GM12801 (cell line): Measurements from ENCODE around the gene DOK6.

Source experiments
- TF ChIP-seq, protein P1 (sequence below): IDR thresholded peaks from one replicate; pipeline ENCODE4 v1.5.1; 2011; ENCODE audit warnings: control low read depth; ENCODE audit not compliant: insufficient read length; ENCODE audit errors: extremely low read depth

Gene DOK6

DNA sequence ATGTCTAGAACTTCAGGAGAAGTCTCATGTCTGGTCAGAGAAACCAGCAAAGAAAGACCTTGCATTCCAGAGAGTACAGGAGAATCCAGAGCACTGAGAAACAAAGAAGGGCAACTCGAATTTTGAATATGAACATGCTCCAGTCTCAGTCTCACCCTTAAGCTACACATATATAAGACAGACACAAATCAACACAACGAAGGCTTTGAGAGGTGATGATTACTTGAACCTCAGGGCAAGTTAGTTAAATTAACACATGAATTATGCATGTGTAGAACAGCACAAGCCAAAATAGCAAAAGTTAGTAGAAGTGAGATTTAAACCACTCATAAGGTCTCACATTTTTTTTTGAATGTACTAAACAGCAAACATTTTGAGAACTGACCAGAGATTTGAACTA lies 29.0 kb upstream of the DOK6 start:
- TF ChIP-seq, protein P1, sequence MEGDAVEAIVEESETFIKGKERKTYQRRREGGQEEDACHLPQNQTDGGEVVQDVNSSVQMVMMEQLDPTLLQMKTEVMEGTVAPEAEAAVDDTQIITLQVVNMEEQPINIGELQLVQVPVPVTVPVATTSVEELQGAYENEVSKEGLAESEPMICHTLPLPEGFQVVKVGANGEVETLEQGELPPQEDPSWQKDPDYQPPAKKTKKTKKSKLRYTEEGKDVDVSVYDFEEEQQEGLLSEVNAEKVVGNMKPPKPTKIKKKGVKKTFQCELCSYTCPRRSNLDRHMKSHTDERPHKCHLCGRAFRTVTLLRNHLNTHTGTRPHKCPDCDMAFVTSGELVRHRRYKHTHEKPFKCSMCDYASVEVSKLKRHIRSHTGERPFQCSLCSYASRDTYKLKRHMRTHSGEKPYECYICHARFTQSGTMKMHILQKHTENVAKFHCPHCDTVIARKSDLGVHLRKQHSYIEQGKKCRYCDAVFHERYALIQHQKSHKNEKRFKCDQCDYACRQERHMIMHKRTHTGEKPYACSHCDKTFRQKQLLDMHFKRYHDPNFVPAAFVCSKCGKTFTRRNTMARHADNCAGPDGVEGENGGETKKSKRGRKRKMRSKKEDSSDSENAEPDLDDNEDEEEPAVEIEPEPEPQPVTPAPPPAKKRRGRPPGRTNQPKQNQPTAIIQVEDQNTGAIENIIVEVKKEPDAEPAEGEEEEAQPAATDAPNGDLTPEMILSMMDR = no peak

DNA sequence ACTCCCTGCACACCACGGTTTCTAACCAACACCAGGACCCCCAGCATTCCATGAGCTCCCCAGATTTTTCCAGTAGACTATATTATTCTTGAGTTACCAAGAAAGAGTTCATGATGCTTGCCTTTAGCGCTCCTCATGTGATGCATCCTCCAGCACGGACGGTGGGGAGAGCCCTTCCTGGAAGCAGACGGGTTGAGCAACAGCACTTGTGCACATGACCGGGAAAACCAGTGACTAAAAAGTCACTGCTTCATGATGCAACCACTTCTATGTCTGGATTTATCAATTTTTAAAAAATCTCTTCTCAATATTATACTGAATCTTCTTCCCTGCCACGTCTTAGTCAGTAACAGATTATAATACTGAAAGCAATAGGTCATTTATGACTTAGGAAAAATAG lies 20.4 kb upstream of the DOK6 start:
- TF ChIP-seq, protein P1 = no peak

DNA sequence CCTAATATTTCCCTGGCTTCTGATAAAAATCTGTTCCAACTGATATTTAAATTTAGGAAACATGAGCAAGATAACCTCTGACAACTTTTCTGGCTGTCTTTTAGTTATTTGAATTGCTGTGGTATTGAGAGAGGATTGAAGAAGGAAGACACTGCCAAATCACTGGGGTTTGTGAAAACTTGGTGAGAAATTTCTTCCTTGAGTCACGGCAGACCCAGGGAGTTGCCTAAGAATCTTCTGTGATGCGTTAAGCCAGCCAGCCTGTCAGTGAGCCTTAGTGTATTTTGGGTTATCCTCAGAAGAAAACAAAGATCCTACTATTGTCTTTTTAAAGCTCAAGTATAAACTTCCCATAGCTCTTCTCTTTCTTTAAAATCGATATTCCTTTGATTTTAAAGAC lies 17.5 kb upstream of the DOK6 start:
- TF ChIP-seq, protein P1 = no peak

DNA sequence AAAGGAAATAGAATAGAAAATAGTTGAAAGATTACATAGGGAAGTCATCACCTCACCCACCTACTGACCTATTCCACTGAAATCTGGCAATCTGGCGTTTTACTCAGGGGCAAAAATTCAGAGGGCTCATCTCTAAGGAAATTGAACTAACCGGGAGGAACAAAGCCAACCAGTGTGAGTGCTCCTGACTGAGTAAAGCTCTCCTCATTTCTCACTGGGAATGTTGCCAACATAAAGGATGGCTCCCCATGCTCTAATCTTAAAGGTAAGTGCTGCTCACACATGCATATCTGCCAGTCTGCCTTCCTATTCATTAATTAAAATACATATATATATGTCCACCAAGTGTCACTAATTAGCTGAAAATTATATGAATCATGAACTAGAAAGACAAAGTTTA lies 13.5 kb upstream of the DOK6 start:
- TF ChIP-seq, protein P1 = no peak

DNA sequence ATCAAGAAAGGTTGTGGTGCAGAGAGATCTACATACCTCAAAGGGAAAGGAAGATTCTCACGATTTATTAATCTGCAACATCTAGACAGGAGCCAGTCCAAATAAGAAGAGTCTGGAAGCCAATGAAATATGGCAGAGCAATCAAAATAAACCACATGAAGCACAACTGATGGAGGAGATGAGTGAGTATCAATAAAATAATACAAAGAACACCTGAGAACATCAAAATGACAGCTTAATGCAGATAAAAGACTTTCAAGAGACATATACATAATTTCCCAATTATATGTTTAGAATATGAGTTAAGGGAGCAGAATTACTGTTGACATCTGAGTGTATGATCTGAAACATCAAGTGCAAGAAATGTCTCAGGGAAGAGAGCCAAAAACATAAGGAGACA lies 12.5 kb upstream of the DOK6 start:
- TF ChIP-seq, protein P1 = no peak

DNA sequence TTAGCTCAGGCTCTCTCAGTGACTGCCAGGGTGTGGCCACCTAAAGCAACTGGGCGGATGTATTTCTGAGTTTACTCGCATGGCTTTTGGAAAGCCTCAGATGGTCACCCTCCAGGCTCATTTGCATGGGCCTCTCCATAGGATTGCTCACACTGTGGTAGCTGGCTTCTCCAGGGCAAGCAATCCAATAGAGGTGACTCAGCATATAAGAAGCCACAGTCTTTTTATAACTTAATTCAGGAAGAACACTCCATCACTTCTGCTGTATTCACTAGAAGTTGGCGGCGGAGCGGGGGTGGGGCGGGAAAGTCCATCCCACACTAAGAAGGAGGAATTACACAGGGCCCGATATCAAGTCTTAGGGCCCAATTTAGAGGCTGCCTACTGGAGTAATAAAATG lies 3.6 kb upstream of the DOK6 start:
- TF ChIP-seq, protein P1 = no peak

DNA sequence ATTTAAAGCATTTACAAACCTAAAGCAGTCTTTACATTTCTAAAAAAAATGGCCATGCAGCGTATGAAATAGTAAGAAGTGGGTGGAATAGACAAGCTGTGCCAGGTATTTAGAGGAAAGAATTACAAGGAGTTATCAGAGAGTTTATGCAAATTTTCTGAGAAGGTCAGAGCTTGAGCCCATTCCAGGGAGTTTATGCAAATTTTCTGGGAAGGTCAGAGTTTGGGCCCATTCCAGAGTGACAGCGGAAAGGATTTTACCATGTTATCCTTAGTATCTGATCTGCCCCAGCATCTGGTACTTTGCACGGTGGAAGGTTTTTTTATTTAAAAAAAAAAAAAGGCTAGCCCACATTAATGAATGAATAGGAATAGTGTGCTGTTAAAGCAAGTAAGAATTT lies 1.4 kb upstream of the DOK6 start:
- TF ChIP-seq, protein P1 = no peak

DNA sequence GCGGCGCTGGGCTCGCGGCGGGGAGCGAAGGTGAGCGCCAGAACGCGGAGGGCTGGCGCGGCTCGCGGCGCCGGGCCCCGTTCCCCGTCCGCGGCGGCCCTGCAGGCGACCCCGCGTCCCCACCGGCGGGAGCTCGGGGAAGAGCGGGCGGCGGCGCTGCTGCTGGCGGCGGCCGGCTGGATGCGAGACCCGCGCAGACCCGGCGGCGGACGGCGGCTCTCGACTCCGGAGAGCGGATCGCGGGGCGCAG lies 213 bp downstream of the DOK6 start:
- TF ChIP-seq, protein P1 = no peak
